Lower leg skin (tissue), 4 donors: ENCODE data around the gene CYBC1. TPM values are rescaled to one million over a fixed set of nuclear protein-coding genes. Genes with fewer than 3 reads are reported as not detected.

ENCODE experiments used
- DNase-seq, 2 donors: peaks; one replicate each; pipeline ENCODE4 v3.0.0-alpha.2; 2019; ENCODE audit warnings: low spot score in 2 of 2
- H3K4me3 ChIP-seq: fragments of 200-600 bp; sonication (generic); 2 replicates; pipeline ENCODE4 v1.5.1; 2017; ENCODE audit warnings: mild to moderate bottlenecking, low read depth; ENCODE audit not compliant: poor library complexity, severe bottlenecking
- POLR2A ChIP-seq, 2 donors: fragments of 450-650 bp; IDR thresholded peaks; one replicate each; pipeline ENCODE4 v1.6.1; 2016 to 2017; ENCODE audit warnings: antibody characterized with exemption in 2 of 2, mild to moderate bottlenecking in 1 of 2, moderate library complexity in 1 of 2
- WGBS, 2 donors: methylation state at CpG; one replicate each; pipeline ENCODE4 v1.1.5; 2018; 5-methylcytosine and 5-hydroxymethylcytosine counted together
- intact Hi-C: fragments of 100-400 bp; cut with DNase I; formaldehyde crosslinking; loops from one replicate; pipeline ENCODE4 v1.15.0; 2023; ENCODE audit warnings: low total_unique reads
- total RNA-seq, 4 donors: library from RNA; depleted of rRNA; stranded (reverse); fragments of >200 nt; gene quantifications; one replicate each; pipeline ENCODE4 v1.1.0, GENCODE V29; 2016
- TF ChIP-seq, protein P1 (sequence below), 3 donors: fragments of 450-650 bp; IDR thresholded peaks; one replicate each; pipeline ENCODE4 v1.5.1; 2016; ENCODE audit warnings: antibody characterized with exemption in 3 of 3, mild to moderate bottlenecking in 3 of 3, moderate library complexity in 2 of 3

CYBC1 gene
- total RNA-seq, 4 donors from 2014 or later = 32.4 to 48.8 (median 43.5) TPM

DNA sequence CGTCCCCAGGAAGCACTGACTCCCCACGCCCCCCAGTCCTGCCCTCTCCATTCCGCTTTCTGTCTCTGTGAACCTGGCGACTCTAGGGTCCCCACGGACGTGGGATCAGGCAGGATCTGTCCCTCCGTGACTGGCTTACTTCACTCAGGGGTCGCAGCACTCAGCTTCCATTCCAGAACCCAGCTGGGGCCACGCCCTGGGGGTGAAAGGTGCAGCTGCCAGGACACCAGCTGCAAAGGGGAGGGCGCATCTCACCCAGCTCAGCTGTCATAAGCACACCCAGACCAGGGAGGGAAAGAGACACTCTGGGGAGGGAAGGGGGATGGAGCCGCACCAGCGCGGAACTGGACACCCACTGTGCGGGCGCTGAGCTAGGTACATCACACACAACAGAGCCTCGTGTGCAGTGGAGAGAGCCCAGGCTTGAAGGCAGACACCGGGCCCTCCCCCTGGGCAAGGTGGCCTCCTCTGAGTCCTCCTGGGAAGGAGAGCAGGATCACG is 50.9 kb downstream of the CYBC1 start:
- no peak overlapping the region for H3K4me3 ChIP-seq
- TF ChIP-seq, protein P1, sequence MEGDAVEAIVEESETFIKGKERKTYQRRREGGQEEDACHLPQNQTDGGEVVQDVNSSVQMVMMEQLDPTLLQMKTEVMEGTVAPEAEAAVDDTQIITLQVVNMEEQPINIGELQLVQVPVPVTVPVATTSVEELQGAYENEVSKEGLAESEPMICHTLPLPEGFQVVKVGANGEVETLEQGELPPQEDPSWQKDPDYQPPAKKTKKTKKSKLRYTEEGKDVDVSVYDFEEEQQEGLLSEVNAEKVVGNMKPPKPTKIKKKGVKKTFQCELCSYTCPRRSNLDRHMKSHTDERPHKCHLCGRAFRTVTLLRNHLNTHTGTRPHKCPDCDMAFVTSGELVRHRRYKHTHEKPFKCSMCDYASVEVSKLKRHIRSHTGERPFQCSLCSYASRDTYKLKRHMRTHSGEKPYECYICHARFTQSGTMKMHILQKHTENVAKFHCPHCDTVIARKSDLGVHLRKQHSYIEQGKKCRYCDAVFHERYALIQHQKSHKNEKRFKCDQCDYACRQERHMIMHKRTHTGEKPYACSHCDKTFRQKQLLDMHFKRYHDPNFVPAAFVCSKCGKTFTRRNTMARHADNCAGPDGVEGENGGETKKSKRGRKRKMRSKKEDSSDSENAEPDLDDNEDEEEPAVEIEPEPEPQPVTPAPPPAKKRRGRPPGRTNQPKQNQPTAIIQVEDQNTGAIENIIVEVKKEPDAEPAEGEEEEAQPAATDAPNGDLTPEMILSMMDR (IDR thresholded peaks at IDR 0.05) = no peak
- no peak for TF ChIP-seq POLR2A (IDR thresholded peaks at IDR 0.05)
- DNase-seq = no peak
- 57 to 67% methylated on average over 16 to 17 of the region's 18 CpGs for WGBS, 2 donors
- intact Hi-C loops = no loop called here

DNA sequence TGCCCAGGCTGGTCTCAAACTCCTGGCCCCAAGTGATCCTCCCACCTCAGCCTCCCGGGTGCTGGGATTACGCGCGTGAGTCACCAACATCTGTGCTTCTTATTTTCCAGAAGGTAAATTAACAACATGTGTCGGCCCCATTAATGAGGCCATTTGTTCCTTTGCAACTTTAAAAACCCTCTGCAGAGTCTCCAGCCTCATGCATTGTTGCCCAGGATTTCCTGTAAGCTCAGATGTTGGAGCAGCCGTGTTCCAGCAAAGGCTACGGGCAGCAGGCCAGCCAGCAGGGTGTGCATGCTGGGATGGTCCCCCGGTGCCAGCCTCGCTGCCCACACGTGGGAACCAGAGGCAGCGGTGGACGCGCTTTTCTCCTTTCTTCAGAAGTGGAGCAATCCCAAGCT is 51.5 kb downstream of the CYBC1 start:
- DNase-seq = no peak
- intact Hi-C loops = no loop called here
- 44 to 45% methylated on average over 13 of the region's 13 CpGs for WGBS, 2 donors
- TF ChIP-seq, protein P1 (IDR thresholded peaks at IDR 0.05) = no peak
- no peak for TF ChIP-seq POLR2A (IDR thresholded peaks at IDR 0.05)
- H3K4me3 ChIP-seq = no peak overlapping the region

DNA sequence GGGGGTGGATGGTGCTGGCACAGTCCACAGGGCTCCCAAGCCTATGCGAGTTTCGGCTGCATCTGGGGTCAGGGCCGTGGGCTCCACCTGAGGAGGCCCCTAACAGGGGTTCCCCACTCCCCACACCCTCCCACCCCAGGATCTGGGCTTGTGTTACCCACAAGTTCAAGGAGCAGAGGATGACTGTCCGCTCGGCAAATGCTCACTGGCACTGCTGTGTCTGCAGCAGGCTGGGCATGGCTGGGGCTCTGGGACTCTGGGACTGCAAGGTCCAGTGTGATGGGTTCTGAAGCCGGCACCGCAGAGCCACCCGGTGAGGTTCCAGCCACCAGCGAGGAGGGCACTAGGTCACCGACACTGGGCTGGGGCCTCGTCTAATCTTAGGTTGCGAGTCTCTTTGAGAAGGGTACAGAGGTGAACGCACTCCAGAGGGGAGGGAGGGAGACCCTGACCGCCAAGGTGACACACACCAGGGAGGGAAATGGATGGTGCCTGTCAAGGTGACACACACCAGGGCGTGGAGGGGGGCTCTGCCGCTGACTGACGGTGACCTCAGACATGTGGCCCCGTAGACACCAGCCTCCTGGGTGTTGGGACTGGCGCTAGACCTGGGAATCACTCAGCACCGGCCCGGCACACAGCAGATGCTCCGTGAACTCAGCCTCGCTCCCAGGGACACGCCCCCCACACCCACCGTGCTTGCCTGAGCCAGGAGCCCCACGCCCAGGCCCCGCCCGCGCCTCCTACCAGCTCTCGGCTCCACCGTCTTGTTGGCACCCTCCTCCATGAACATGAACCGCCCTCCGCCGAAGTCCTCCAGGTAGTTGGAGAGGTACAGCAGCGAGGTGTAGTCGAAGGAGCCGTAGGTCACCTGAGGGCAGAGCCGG is 52.9 kb downstream of the CYBC1 start:
- H3K4me3 ChIP-seq = no peak overlapping the region
- no peak for TF ChIP-seq POLR2A (IDR thresholded peaks at IDR 0.05)
- TF ChIP-seq, protein P1 (IDR thresholded peaks at IDR 0.05) = no peak
- WGBS, 2 donors = 59% methylated on average over 21 to 36 of the region's 38 CpGs
- DNase-seq = no peak
- intact Hi-C loops = no loop called here

DNA sequence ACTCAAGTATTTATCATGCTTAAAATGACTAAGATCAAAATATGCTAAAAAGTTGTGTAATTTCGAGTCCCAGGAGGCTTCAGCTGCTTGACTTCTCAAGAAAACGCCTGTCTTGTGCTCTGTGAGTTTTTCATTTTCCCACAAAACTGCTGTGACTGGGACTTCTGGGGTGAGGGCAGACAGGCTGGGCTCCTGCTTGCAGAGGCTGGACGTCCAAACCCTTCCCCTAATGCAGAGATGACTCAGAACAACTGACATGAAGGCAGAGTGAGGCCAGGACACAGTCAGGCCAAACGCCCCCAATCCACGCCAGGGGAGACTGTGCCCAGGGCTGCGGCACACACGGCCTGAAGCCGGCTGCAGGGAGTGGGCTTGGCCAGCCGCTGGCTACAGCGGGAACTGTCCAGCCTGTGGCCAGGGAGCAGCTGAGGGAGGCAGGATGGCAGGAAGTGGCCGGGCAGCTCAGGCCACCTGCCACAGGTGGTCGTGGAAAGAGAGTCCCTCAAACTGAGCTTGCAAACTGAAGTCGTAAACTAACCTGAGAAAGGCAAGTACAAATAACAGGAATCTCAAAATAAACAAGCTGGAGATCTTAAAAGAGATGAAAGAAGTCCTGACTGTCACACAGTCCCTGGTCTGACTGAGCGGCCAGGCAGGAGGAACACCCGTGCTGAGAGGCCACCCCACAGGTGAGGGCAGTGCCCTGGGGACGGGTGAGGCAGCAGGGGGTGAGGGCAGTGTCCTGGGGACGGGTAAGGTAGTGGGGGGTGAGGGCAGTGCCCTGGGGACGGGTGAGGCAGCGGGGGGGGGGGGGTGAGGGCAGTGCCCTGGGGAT is 53.7 kb downstream of the CYBC1 start:
- H3K4me3 ChIP-seq = no peak overlapping the region
- intact Hi-C loops = no loop called here
- peak in 1 of 2 donors; percentile 55 for DNase-seq

DNA sequence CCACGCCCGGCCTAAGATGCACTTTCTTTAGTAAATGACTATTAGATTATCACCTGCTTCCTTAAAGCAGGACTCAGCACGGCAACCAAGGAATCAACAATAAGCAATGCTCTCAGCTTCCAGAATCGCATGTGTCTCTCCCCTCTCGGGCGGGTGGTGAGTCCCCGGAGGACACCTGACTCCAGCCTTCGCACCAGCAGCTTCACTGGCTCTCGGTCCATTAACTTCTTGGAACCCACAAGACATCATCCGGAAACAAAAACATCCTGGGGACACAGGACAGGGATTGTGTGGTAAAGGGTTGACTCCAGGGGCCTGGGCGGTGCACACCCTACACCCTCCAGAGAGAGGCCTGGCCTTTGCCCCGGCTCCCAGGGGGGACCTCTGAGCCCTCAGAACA is 56.3 kb downstream of the CYBC1 start:
- intact Hi-C loops = no loop called here
- no peak for TF ChIP-seq POLR2A (IDR thresholded peaks at IDR 0.05)
- TF ChIP-seq, protein P1 (IDR thresholded peaks at IDR 0.05) = no peak
- no peak for DNase-seq
- 96 to 99% methylated on average over 11 to 12 of the region's 12 CpGs for WGBS, 2 donors
- no peak overlapping the region for H3K4me3 ChIP-seq

More for the DNA sequence above, 53.7 kb downstream of the CYBC1 start:
- WGBS, 2 donors = 51 to 61% methylated on average over 17 to 19 of the region's 19 CpGs
- no peak for TF ChIP-seq POLR2A (IDR thresholded peaks at IDR 0.05)
- TF ChIP-seq, protein P1 (IDR thresholded peaks at IDR 0.05) = no peak
